ENCODE data around the gene TBC1D9B. TPM values are rescaled to one million over a fixed set of nuclear protein-coding genes. Genes with fewer than 3 reads are reported as not detected.

TBC1D9B gene
- total RNA-seq, 4 donors from 2014 or later = 115 to 210 (median 168) TPM

DNA sequence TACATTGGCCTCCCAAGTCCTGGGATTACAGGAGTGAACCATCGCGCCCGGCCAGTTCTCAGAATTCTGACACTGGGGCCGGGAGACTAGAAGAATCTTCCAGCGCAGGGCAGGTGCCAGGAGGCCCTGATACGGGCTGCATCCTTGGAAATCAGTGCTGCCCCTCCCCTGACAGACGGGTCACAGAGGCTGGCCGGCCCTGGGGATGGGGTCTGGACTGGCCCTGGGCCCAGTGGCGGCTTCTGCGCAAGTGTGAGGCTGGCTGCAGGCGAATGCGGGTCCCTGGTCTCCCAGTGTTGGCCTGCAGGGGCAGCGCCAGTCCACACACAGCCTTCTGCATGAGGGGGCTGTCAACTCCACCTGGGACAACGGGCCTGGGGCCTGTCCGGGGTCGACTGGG lies 831 bp upstream of the TBC1D9B start:
- Histone ChIP-seq H3K27me3 (no peaks in the 10 kb centered on the region), H3K9me3 (no peaks in the 10 kb centered on the region), H3K36me3 (peaks cover 0 to 13% (median 0%) of the 10 kb centered on the region in 3 donors), H3K4me3 (peak overlapping the region in 3 of 4 donors; percentile 45 to 77 (median 59)), H3K27ac (peak overlapping the region; percentile 50 to 88 (median 80)), H3K4me1 (peaks cover 0 to 35% (median 14%) of the 10 kb centered on the region in 4 donors)
- 74 to 78% methylated on average over 11 to 14 of the region's 16 CpGs for WGBS, 2 donors
- no peak for TF ChIP-seq EP300 (IDR thresholded peaks at IDR 0.05)
- TF ChIP-seq CTCF (IDR thresholded peaks at IDR 0.05) = peak in 1 of 5 experiments; percentile 18
- no peak for TF ChIP-seq POLR2A (IDR thresholded peaks at IDR 0.05)
- DNase-seq (ENCODE audit: low spot score in 2 of 2) = no peak

DNA sequence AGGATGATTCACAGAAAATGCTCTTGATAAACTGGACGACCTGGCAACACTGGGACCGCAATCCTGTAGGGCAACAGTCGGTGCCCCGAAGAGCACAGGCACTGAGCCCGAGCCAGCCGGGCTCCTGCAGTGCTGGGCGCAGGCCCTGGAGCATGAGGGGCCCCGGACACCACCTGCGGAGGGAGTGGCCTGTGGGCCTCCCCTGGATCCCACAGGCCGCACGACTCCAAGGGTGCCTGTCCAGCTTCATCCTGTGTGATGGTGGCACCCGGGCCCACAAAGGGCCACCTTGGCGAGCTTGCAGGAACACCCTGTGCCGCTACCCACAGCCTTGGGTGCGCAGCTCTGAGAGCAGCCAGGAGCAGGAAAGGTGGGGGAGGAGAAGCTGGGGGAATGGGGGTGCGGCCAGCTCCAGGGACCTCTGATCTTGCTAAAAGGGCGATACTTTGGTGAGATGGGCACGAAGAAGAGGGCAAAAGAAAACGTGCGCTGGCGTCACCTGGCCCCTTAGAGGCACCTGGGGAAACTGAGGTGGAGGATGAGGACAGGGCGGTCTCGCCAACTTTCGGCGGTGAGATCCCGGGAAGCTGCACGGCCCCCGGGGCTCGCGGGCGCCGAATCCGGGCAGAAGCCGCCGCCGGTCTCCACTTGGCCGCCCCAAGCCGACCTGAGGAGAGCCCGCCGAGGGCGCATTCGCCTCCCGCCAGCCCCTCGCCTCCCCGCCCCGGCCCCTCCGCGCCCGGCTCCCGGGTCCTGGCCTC lies 722 bp downstream of the TBC1D9B start:
- Histone ChIP-seq H3K27ac (peak overlapping the region; percentile 58 to 89 (median 86)), H3K4me1 (peaks cover 0 to 35% (median 14%) of the 10 kb centered on the region in 4 donors), H3K9me3 (no peaks in the 10 kb centered on the region), H3K27me3 (no peaks in the 10 kb centered on the region), H3K4me3 (peak overlapping the region; percentile 53 to 77 (median 61)), H3K36me3 (peaks cover 0 to 28% (median 0%) of the 10 kb centered on the region in 3 donors)
- 4 to 14% methylated on average over 16 to 31 of the region's 50 CpGs for WGBS, 2 donors
- DNase-seq (ENCODE audit: low spot score in 2 of 2) = no peak
- TF ChIP-seq EP300 (IDR thresholded peaks at IDR 0.05) (peak in 1 of 2 donors; percentile 11), CTCF (IDR thresholded peaks at IDR 0.05) (no peak)

DNA sequence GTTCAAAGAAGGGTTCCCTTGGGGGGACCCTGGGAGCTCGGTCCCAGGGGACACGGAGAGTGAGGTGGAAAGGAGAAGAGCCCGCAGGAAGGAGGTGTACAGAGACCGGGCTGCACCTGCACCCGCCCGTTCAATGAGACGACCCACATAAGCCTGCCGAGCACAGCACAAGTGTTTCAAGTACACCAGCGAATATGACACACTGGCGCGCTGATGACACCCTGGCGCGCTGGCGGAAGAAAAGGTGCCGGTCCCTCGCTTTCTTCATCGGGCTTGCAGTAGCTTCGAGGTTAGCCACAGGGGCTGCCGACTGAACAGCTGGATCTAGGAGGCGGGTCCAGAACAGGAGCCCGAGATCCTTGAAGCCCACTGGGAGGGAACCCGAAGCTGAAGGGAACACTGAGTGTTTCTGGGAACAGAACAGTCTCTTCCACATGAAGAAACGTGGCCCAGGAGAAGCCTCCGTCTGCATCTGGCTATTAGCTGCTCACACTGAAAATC lies 1.4 kb downstream of the TBC1D9B start:
- H3K36me3 ChIP-seq = peaks cover 0 to 34% (median 0%) of the 10 kb centered on the region in 3 donors
- H3K4me3 ChIP-seq = peak overlapping the region in 3 of 4 donors; percentile 59 to 77 (median 63)
- TF ChIP-seq CTCF (IDR thresholded peaks at IDR 0.05) = no peak
- TF ChIP-seq EP300 (IDR thresholded peaks at IDR 0.05) = no peak
- TF ChIP-seq POLR2A (IDR thresholded peaks at IDR 0.05) = no peak
- H3K27ac ChIP-seq = peak overlapping the region in 3 of 4 donors; percentile 83 to 89 (median 88)
- 81 to 85% methylated on average over 23 to 24 of the region's 24 CpGs for WGBS, 2 donors
- H3K27me3 ChIP-seq = no peaks in the 10 kb centered on the region
- DNase-seq (ENCODE audit: low spot score in 2 of 2) = no peak
- H3K9me3 ChIP-seq = no peaks in the 10 kb centered on the region
- peaks cover 0 to 37% (median 14%) of the 10 kb centered on the region in 4 donors for H3K4me1 ChIP-seq

GRCh38 chr5:179905161-179905560 lies 2.5 kb downstream of the TBC1D9B start:
- Histone ChIP-seq H3K4me1 (peaks cover 0 to 37% (median 14%) of the 10 kb centered on the region in 4 donors), H3K27me3 (no peaks in the 10 kb centered on the region), H3K36me3 (peaks cover 0 to 45% (median 0%) of the 10 kb centered on the region in 3 donors), H3K9me3 (no peaks in the 10 kb centered on the region), H3K27ac (no peak overlapping the region), H3K4me3 (no peak overlapping the region)
- DNase-seq (ENCODE audit: low spot score in 2 of 2) = no peak
- TF ChIP-seq CTCF (IDR thresholded peaks at IDR 0.05) (no peak), POLR2A (IDR thresholded peaks at IDR 0.05) (no peak)
- 79 to 81% methylated on average over 8 of the region's 8 CpGs for WGBS, 2 donors
